ENCODE measurements around the gene CD163.
"Not testable (repeated sequence)": the region's sequence is repeated elsewhere in the genome, so short reads cannot be mapped to it uniquely, and the experiment has no call there.

CD163 gene

GRCh38 chr12:7448099-7448498 is 55.5 kb downstream of the CD163 start:
- no peak for DNase-seq

- DNase-seq = no peak
Measured at GRCh38 chr12:7444537-7444936, 59.0 kb downstream of the CD163 start.

GRCh38 chr12:7444076-7444475 is 59.5 kb downstream of the CD163 start, which contains the start of gene CD163L1:
CD163L1 (minus strand) TSS chr12:7444153; CDS start chr12:7444127, 26 bp downstream.
- no peak for DNase-seq

- DNase-seq = no peak
Measured at GRCh38 chr12:7441216-7441615, 62.4 kb downstream of the CD163 start.

- DNase-seq = peak; percentile 7 to 29
Measured at GRCh38 chr12:7439579-7440505, 63.7 kb downstream of the CD163 start.

GRCh38 chr12:7438291-7438995 is 65.1 kb downstream of the CD163 start:
- DNase-seq = not testable (repeated sequence)

- DNase-seq = not testable (repeated sequence)
Measured at GRCh38 chr12:7437494-7437893, 66.1 kb downstream of the CD163 start.

GRCh38 chr12:7434670-7435069 is 68.9 kb downstream of the CD163 start:
- no peak for DNase-seq

GRCh38 chr12:7433276-7433822 is 70.2 kb downstream of the CD163 start:
- DNase-seq = no peak

GRCh38 chr12:7431993-7432685 is 71.4 kb downstream of the CD163 start:
- DNase-seq = no peak

All from stimulated activated CD4-positive, alpha-beta T cell treated with anti-CD3 and anti-CD28 coated beads, Interleukin-4, amount 100 ng/mL, for 4 hours (primary cell).